IPS-18c (cell line): ENCODE results near the gene TBC1D25.
"Not testable (repeated sequence)": the region's sequence is repeated elsewhere in the genome, so short reads cannot be mapped to it uniquely, and the experiment has no call there.

ENCODE experiments used
- H3K4me3 ChIP-seq: 2 replicates; pipeline ENCODE4 v1.7.0; 2013; ENCODE audit warnings: low read depth, mild to moderate bottlenecking, low read length, moderate library complexity; ENCODE audit not compliant: insufficient read depth
- H3K9me3 ChIP-seq: one replicate; pipeline ENCODE4 v1.6.1; 2013; ENCODE audit warnings: mild to moderate bottlenecking, low read length, moderate library complexity; ENCODE audit not compliant: control insufficient read depth, insufficient read depth

TBC1D25 gene

DNA sequence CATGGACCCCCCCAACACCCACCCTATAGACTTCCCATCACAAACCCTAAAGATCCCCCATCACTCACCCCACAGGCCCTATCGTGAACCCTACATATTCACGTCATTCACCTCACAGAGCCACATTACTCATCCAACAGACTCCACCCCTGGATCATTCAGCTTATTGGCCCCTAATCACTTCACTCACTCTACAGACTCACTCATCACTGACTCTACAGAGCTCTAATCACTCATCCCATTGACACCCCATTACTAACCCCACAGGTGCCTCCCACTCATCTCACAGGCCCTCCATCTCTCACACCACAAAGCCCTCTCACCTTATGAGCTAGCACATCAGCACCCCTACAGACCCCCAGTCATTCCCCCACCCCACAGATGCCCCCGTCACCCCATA is 6.3 kb upstream of the TBC1D25 start:
- Histone ChIP-seq H3K4me3 (no peak overlapping the region), H3K9me3 (peaks cover 2% of the 10 kb centered on the region)

DNA sequence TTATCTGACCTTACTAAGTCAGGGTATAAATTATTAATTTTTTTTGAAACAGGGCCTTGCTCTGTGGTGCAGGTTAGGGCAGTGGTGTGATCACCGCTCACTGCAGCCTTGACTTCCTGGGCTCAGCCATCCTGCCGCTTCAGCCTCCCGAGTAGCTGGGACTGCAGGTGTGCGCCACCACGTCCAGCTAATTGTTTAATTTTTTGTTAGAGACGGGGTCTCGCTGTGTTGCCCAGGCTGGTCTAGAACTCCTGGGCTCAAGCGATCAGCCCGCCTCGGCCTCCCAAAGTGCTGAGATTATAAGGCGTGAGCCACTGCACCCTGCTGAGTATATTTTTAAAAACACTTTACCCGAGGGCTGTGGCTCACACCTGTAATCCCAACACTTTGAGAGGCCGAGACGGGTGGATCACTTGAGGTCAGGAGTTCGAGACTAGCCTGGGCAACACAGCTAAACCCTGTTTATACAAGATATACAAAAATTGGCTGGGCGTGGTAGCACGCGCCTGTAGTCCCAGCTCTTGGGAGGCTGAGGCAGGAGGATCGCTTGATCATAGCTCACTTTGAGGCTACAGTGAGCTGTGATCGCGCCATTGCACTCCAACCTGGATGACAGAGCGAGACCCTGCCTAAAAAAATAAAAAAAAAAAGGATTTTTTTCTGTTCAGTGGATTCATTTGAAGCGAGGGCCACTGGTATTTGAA is 721 bp upstream of the TBC1D25 start:
- H3K4me3 ChIP-seq, result no peak overlapping the region
- no peaks in the 10 kb centered on the region for H3K9me3 ChIP-seq

GRCh38 chrX:48540028-48540375 is 488 bp downstream of the TBC1D25 start:
- Histone ChIP-seq H3K4me3 (peak overlapping the region; percentile 74), H3K9me3 (no peaks in the 10 kb centered on the region)

GRCh38 chrX:48540480-48540879 is 966 bp downstream of the TBC1D25 start:
- Histone ChIP-seq H3K9me3 (no peaks in the 10 kb centered on the region), H3K4me3 (peak overlapping the region; percentile 74)

DNA sequence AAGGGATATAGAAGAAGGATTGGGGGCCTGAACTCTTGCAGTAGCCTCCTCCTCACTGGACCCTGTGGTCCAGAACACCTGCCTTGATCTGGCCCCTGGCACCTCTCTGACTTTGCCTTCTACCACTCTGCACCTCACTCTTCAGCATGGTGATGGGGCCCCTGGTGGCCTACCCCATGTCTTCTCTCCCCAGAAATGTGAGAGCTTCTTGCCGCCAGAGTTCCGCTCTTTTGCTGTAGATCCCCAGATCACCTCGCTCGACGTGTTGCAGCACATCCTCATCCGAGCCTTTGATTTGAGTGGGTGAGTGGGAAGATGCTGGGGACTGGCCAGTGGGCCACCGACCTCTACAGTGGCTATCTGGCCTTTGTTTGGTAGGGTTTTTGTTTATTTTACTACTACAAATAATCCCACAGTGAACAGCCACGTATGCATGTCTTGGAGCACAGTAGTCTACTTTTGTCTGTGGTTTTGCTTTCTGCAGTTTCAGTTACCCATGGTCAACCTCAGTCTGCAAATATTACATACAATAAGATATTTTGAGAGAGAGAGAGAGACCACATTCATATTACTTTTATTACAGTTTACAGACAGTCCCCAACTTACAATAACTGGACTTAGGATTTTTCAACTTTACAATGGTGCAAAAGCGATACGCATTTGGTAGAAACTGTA is 1.8 kb downstream of the TBC1D25 start:
- H3K9me3 ChIP-seq, result no peaks in the 10 kb centered on the region
- H3K4me3 ChIP-seq, result no peak overlapping the region

DNA sequence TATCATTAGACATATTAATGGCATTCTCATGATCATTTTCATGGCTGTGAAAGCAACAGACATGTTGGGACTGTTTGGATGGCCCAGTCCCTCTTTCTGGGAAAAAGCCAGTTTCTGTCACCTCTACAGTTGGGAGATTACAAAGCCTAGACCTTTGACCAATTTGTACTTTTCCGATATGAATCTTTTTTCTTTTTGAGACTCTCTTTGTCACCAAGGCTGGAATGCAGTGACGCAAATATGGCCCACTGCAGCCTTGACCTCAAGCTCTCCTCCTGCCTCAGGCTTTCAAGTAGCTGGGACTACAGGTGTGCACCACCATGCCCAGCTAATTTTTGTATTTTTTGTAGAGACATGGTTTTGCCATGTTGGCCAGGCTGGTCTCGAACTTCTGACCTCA is 9.4 kb downstream of the TBC1D25 start:
- H3K9me3 ChIP-seq, result peaks cover 2% of the 10 kb centered on the region
- H3K4me3 ChIP-seq, result no peak overlapping the region

DNA sequence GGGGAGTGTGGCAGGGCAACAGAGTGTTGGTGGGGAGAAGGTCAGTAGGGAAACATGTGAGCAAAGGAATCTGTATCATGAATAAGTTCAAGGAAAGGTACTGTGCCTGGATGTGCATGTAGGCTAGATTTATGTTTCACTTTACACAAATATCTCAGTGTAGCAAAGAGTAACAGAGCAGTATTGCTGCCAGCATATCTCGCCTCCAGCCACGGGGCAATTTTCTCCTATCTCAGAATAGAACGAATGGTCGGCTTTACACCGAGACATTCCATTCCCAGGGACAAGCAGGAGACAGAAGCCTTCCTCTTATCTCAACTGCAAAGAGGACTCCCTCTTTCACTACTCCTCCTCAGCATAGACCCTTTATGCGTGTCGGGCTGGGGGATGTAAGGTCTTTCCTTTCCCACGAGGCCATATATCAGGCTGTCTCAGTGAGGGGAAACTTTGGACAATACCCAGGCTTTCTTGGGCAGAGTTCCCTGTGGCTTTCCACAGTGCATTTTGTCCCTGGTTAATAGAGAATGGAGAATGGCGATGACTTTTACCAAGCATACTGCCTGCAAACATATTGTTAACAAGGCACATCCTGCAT is 16.3 kb downstream of the TBC1D25 start:
- not testable (repeated sequence) for H3K4me3 ChIP-seq, H3K9me3 ChIP-seq

GRCh38 chrX:48558271-48558670 is 18.8 kb downstream of the TBC1D25 start:
- H3K4me3 ChIP-seq, result no peak overlapping the region
- peaks cover 13% of the 10 kb centered on the region for H3K9me3 ChIP-seq

GRCh38 chrX:48559636-48560035 is 20.1 kb downstream of the TBC1D25 start:
- Histone ChIP-seq H3K9me3 (peaks cover 13% of the 10 kb centered on the region), H3K4me3 (no peak overlapping the region)

GRCh38 chrX:48560056-48560455 is 20.5 kb downstream of the TBC1D25 start:
- H3K9me3 ChIP-seq, result peaks cover 13% of the 10 kb centered on the region
- no peak overlapping the region for H3K4me3 ChIP-seq

DNA sequence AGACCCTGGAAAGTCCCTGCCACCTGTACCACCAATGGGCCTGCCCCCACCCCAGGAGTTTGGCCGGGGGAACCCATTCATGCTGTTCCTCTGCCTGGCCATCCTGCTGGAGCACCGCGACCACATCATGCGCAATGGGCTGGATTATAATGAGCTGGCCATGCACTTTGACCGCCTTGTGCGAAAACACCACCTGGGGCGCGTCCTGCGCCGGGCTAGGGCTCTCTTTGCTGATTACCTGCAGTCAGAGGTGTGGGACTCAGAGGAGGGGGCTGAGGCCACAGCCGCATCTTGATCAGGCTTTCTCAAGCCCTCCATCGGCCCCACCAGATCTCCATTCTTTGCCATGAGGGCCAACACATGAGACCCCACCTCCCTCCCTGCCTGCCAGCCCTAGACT is 21.2 kb downstream of the TBC1D25 start:
- peaks cover 12% of the 10 kb centered on the region for H3K9me3 ChIP-seq
- H3K4me3 ChIP-seq, result no peak overlapping the region

GRCh38 chrX:48569958-48570357 is 30.4 kb downstream of the TBC1D25 start:
- Histone ChIP-seq H3K9me3 (peaks cover 5% of the 10 kb centered on the region), H3K4me3 (no peak overlapping the region)

- peaks cover 5% of the 10 kb centered on the region for H3K9me3 ChIP-seq
- peak overlapping the region; percentile 86 for H3K4me3 ChIP-seq
These were observed 34.3 kb downstream of the TBC1D25 start for GRCh38 chrX:48573690-48574269.

DNA sequence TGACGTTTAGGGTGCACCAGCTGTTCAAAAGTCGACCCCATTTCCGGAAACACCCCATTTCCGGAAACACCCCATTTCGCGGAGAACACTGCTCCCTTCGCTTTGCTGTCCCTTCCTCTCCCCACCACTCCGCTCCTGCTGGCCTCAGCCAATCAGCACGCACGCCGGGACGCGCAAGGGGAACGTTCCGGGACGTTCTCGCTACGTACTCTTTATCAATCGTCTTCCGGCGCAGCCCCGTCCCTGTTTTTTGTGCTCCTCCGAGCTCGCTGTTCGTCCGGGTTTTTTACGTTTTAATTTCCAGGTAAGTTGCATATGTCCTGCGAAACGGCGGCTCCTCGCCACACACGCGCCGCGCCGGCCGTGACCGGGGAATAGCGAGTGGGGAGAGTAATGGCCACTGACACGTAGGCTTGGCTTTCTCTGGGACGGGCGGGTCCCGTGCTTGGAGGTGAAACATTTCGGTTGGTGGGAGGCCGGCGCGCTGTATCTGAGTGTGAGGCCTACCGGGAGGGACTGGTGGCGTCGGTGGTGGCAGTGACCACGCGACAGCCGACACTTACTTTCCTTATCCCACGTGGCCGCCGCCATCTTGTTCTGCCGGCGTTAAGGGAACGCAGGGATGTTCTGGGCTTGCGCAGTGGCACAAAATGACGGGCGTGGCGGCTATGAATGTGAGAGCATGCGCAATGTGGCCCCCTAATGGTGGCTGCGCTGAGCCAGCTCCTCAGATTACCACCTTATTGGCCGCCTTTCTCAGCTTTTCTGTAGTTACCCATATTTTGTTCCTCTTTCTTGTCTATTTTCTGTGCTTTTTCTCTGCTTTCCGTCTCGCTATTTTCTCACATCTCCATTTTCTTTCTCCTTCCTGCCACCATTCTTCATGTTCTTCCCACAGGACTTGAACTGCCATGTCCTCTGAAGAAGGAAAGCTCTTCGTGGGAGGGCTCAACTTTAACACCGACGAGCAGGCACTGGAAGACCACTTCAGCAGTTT is 35.1 kb downstream of the TBC1D25 start, which contains the start of gene RBM3:
Gene RBM3, plus strand, starts transcription at position 215 of the 997 bp plus-strand sequence. Its CDS starts 697 bp downstream, at position 912.
- peak within 1 kb of the TSS; percentile 86 for H3K4me3 ChIP-seq
- peaks cover 10% of the 10 kb centered on the region for H3K9me3 ChIP-seq

DNA sequence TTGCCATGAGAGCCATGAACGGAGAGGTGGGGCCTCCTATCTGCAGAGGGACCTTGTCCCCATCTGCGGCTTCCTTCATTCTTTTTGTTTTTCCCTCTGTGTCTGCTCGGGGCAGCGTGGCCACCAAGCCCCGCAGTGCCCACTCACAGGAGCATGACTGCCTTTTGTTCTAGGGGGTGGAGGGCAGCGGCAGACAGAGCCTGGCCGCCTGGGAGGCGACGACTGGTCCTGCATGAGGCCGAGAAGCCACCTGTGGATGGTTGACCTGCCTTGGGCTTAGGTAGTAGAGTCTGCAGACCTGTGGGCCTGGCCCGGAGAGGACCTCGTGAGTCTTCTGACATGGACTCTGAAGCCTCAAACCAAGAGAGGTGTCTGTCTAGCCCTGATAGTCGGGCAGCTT is 36.1 kb downstream of the TBC1D25 start:
- H3K9me3 ChIP-seq, result peaks cover 5% of the 10 kb centered on the region
- H3K4me3 ChIP-seq, result peak overlapping the region; percentile 86; the same call in 1 of the 2 replicates

DNA sequence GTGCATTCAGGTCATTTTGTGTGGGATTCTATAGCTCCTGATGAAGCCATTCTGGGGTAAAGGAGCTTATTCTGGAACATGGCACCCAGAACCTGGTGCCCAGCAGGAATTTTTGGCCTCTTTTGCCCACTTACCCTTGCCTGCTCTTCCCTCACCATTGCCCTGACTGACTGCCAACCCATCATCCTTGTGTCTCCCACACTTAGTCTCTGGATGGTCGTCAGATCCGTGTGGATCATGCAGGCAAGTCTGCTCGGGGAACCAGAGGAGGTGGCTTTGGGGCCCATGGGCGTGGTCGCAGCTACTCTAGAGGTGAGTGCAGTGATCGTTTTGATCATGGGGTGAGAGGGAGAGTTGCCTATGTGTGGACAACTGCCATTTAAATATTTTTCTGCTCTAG is 36.6 kb downstream of the TBC1D25 start:
- H3K9me3 ChIP-seq, result peaks cover 5% of the 10 kb centered on the region

DNA sequence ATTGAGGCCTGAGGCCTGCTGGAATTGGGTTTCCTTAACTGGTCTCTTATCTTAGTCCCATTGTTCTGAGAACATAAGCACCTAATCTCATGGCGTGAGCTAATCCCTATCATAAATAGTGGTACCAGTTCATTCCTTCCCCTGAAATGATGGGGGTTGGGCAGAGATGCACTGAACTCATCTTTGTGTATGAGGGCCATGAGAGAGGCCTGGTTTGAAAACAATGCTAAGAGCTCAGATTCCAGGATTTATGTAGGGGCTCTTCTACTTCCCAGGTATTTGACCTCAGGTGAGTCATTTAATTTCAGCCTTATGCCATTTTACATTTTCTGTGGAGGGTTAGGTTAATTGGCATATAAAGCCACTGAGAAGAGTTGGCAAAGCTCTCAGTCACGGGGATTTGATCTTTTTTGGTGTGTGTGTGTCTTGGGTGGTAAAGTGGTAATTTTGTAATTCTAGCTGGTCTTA is 39.2 kb downstream of the TBC1D25 start:
- Histone ChIP-seq H3K9me3 (peaks cover 7% of the 10 kb centered on the region), H3K4me3 (no peak overlapping the region)

More for the DNA sequence above, 36.6 kb downstream of the TBC1D25 start:
- peak overlapping the region; percentile 86; the same call in 1 of the 2 replicates for H3K4me3 ChIP-seq
